KOPT-K1 (cell line): ENCODE data around the gene PRG3.

ENCODE experiments used
- H3K27ac ChIP-seq: fragments of 200-600 bp; sonication (generic); 2 replicates; pipeline ENCODE4 v1.5.1; 2016; ENCODE audit warnings: antibody characterized with exemption, mild to moderate bottlenecking, low read depth, low read length; ENCODE audit not compliant: poor library complexity, severe bottlenecking
- H3K36me3 ChIP-seq: fragments of 200-600 bp; sonication (generic); 2 replicates; pipeline ENCODE4 v1.5.1; 2017; ENCODE audit warnings: antibody characterized with exemption, mild to moderate bottlenecking, low read length, moderate library complexity; ENCODE audit not compliant: insufficient read depth
- H3K9me3 ChIP-seq: fragments of 200-600 bp; sonication (generic); 2 replicates; pipeline ENCODE4 v1.5.1; 2017; ENCODE audit warnings: antibody characterized with exemption, low read length, mild to moderate bottlenecking; ENCODE audit not compliant: insufficient read depth, poor library complexity, severe bottlenecking

PRG3 gene

GRCh38 chr11:57380975-57381374, at the start of gene PRG3:
Gene PRG3 (minus strand): TSS chr11:57381150. CDS start chr11:57380708, 442 bp downstream.
- Histone ChIP-seq H3K27ac (no peak within 1 kb of the TSS), H3K9me3 (no peaks in the 10 kb centered on the region), H3K36me3 (no peaks in the 10 kb centered on the region)

DNA sequence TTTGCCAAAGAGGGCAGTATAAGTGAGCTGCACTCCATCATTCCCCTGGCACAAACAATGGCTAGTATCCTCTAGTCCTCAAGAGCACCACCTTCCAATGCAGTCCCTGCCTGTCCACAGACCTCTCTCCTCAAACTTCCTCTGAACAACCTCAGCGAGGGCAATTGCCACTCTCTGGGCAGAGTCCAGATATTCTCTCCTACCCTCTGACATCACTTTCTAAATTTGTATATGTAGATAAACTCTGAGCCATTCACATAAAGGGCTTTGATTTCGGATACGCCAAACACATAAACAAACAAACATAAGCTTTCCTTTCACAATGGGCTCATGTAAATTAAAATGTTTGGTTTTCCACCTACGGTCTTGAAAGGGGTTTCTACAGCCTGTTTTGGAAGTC, 49.0 kb upstream of the PRG3 start:
- no peak overlapping the region for H3K27ac ChIP-seq
- H3K36me3 ChIP-seq = peaks cover 7% of the 10 kb centered on the region; the same call in 1 of the 2 replicates
- no peaks in the 10 kb centered on the region for H3K9me3 ChIP-seq

- Histone ChIP-seq H3K9me3 (no peaks in the 10 kb centered on the region), H3K27ac (no peak overlapping the region), H3K36me3 (peaks cover 17% of the 10 kb centered on the region)
These were observed 47.7 kb upstream of the PRG3 start for GRCh38 chr11:57428643-57429042.

GRCh38 chr11:57427727-57428082, 46.8 kb upstream of the PRG3 start:
- Histone ChIP-seq H3K27ac (peak overlapping the region; percentile 89), H3K9me3 (no peaks in the 10 kb centered on the region), H3K36me3 (peaks cover 27% of the 10 kb centered on the region)

- Histone ChIP-seq H3K27ac (peak within 1 kb of the TSS; percentile 89), H3K36me3 (peaks cover 32% of the 10 kb centered on the region), H3K9me3 (no peaks in the 10 kb centered on the region)
These were observed 46.2 kb upstream of the PRG3 start, which contains the start of gene SLC43A3 for GRCh38 chr11:57426929-57427726. Gene SLC43A3 (minus strand): TSS chr11:57427121. CDS start chr11:57426172, 949 bp downstream.

- H3K9me3 ChIP-seq = no peaks in the 10 kb centered on the region
- peaks cover 39% of the 10 kb centered on the region for H3K36me3 ChIP-seq
- H3K27ac ChIP-seq = peak overlapping the region; percentile 89
These were observed 45.5 kb upstream of the PRG3 start for GRCh38 chr11:57426439-57426928.

GRCh38 chr11:57425565-57426438, 44.9 kb upstream of the PRG3 start:
- peaks cover 46% of the 10 kb centered on the region for H3K36me3 ChIP-seq
- no peaks in the 10 kb centered on the region for H3K9me3 ChIP-seq
- peak overlapping the region; percentile 89 for H3K27ac ChIP-seq

- H3K9me3 ChIP-seq = no peaks in the 10 kb centered on the region
- H3K36me3 ChIP-seq = peaks cover 54% of the 10 kb centered on the region
- H3K27ac ChIP-seq = peak overlapping the region; percentile 89
These were observed 44.0 kb upstream of the PRG3 start for GRCh38 chr11:57424792-57425564.

GRCh38 chr11:57424137-57424791, 43.3 kb upstream of the PRG3 start:
- Histone ChIP-seq H3K27ac (peak overlapping the region; percentile 89), H3K36me3 (peaks cover 61% of the 10 kb centered on the region), H3K9me3 (no peaks in the 10 kb centered on the region)

- Histone ChIP-seq H3K36me3 (peaks cover 77% of the 10 kb centered on the region), H3K27ac (peak overlapping the region; percentile 20), H3K9me3 (no peaks in the 10 kb centered on the region)
These were observed 41.7 kb upstream of the PRG3 start for GRCh38 chr11:57422669-57423068.

- peaks cover 86% of the 10 kb centered on the region for H3K36me3 ChIP-seq
- no peak overlapping the region for H3K27ac ChIP-seq
- no peaks in the 10 kb centered on the region for H3K9me3 ChIP-seq
These were observed 40.9 kb upstream of the PRG3 start for GRCh38 chr11:57421805-57422204.

- H3K27ac ChIP-seq = no peak overlapping the region
- H3K9me3 ChIP-seq = no peaks in the 10 kb centered on the region
- peaks cover 92% of the 10 kb centered on the region for H3K36me3 ChIP-seq
These were observed 40.1 kb upstream of the PRG3 start for GRCh38 chr11:57421066-57421465.

- no peaks in the 10 kb centered on the region for H3K9me3 ChIP-seq
- no peak overlapping the region for H3K27ac ChIP-seq
- H3K36me3 ChIP-seq = peaks cover 100% of the 10 kb centered on the region
These were observed 38.2 kb upstream of the PRG3 start for GRCh38 chr11:57419146-57419545.

DNA sequence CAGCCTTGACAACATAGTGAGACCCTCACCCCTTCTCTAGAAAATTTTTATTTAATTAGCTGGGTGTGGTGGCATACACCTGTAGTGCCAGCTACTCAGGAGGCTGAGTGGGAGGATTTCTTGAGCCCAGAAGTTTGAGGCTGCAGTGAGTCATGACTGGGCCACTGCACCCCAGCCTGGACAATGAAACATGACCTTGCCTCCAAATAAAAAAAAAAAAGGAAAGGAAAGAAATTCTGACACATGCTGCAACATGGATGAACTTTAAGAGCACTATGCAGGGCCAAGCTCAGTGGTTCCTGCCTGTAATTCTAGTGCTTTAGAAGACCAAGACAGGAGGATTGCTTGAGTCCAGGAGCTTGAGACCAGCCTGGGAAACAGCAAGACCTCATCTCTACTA, 37.2 kb upstream of the PRG3 start:
- Histone ChIP-seq H3K36me3 (peaks cover 100% of the 10 kb centered on the region), H3K27ac (no peak overlapping the region), H3K9me3 (no peaks in the 10 kb centered on the region)
